Lower lobe of right lung (tissue), 2 donors: ENCODE results near the gene RRP1. TPM values are rescaled to one million over a fixed set of nuclear protein-coding genes. Genes with fewer than 3 reads are reported as not detected.

Experiments used
- ATAC-seq, 2 donors: fragments of 200-7000 bp; cut with Tn5 transposase; one replicate each; pipeline ENCODE4 v1.9.1; 2020 to 2022; ENCODE audit warnings: mild to moderate bottlenecking in 2 of 2, moderate library complexity in 2 of 2
- DNase-seq: peaks from one replicate; pipeline ENCODE4 v3.0.0-alpha.2; 2020
- H3K27ac ChIP-seq: fragments of 200-600 bp; one replicate; pipeline ENCODE4 v1.8.0; 2022
- H3K27me3 ChIP-seq: fragments of 200-600 bp; one replicate; pipeline ENCODE4 v1.8.0; 2022; ENCODE audit warnings: low read depth
- H3K36me3 ChIP-seq: fragments of 200-600 bp; one replicate; pipeline ENCODE4 v1.8.0; 2022; ENCODE audit warnings: mild to moderate bottlenecking
- H3K4me1 ChIP-seq: fragments of 200-600 bp; one replicate; pipeline ENCODE4 v1.8.0; 2022
- H3K4me3 ChIP-seq: fragments of 200-600 bp; one replicate; pipeline ENCODE4 v1.8.0; 2022; ENCODE audit warnings: mild to moderate bottlenecking
- H3K9me3 ChIP-seq: fragments of 200-600 bp; one replicate; pipeline ENCODE4 v1.8.0; 2022
- CTCF ChIP-seq: fragments of 200-600 bp; IDR thresholded peaks from one replicate; pipeline ENCODE4 v1.8.0; 2022; ENCODE audit warnings: antibody characterized with exemption, mild to moderate bottlenecking
- intact Hi-C: fragments of 100-400 bp; cut with DNase I; formaldehyde crosslinking; loops from one replicate; pipeline ENCODE4 v1.11.0; 2022
- total RNA-seq: library from RNA; stranded (reverse); fragmentation: NEBNext Ultra II Directional; extraction: Animal tissue kit (Norgen Biotek cat#: 25700); gene quantifications from one replicate; pipeline ENCODE4 v1.2.1, GENCODE V29; 2021
- donor health status: DM: no; HTN: yes; CAD: no; lungs with severe emphysema.

The RRP1 gene
- total RNA-seq, 1 donor from 2014 or later, result 13.6 TPM

GRCh38 chr21:43825242-43825935, 36.0 kb downstream of the RRP1 start:
- ATAC-seq (no peak), DNase-seq (no peak)
- peaks cover 22% of the 10 kb centered on the region for H3K27me3 ChIP-seq
- H3K36me3 ChIP-seq, result no peaks in the 10 kb centered on the region
- no peaks in the 10 kb centered on the region for H3K9me3 ChIP-seq
- TF ChIP-seq CTCF, result no peak
- H3K27ac ChIP-seq, result no peak overlapping the region
- H3K4me3 ChIP-seq, result no peak overlapping the region
- intact Hi-C loops, result no loop called here
- H3K4me1 ChIP-seq, result peaks cover 7% of the 10 kb centered on the region

GRCh38 chr21:43825936-43826622, 36.7 kb downstream of the RRP1 start:
- peaks cover 7% of the 10 kb centered on the region for H3K4me1 ChIP-seq
- ATAC-seq (peak; percentile 59 to 67), DNase-seq (peak; percentile 57)
- intact Hi-C loops, result no loop called here
- TF ChIP-seq CTCF, result peak; percentile 27
- H3K9me3 ChIP-seq, result no peaks in the 10 kb centered on the region
- H3K27ac ChIP-seq, result no peak overlapping the region
- H3K36me3 ChIP-seq, result no peaks in the 10 kb centered on the region
- peaks cover 24% of the 10 kb centered on the region for H3K27me3 ChIP-seq
- H3K4me3 ChIP-seq, result no peak overlapping the region

GRCh38 chr21:43826623-43826974, 37.2 kb downstream of the RRP1 start:
- ATAC-seq (peak; percentile 12 to 26), DNase-seq (no peak)
- H3K9me3 ChIP-seq, result no peaks in the 10 kb centered on the region
- H3K27me3 ChIP-seq, result peaks cover 24% of the 10 kb centered on the region
- no peak for TF ChIP-seq CTCF
- no peak overlapping the region for H3K27ac ChIP-seq
- no peak overlapping the region for H3K4me3 ChIP-seq
- peaks cover 7% of the 10 kb centered on the region for H3K4me1 ChIP-seq
- intact Hi-C loops, result no loop called here
- H3K36me3 ChIP-seq, result no peaks in the 10 kb centered on the region

GRCh38 chr21:43827015-43827611, 37.7 kb downstream of the RRP1 start:
- TF ChIP-seq CTCF, result no peak
- H3K4me3 ChIP-seq, result no peak overlapping the region
- ATAC-seq, result peak in 1 of 2 donors; percentile 10
- intact Hi-C loops, result no loop called here
- no peaks in the 10 kb centered on the region for H3K9me3 ChIP-seq
- H3K4me1 ChIP-seq, result peaks cover 7% of the 10 kb centered on the region
- H3K27ac ChIP-seq, result no peak overlapping the region
- H3K27me3 ChIP-seq, result peaks cover 24% of the 10 kb centered on the region
- no peaks in the 10 kb centered on the region for H3K36me3 ChIP-seq
- DNase-seq, result no peak

GRCh38 chr21:43829161-43829560, 39.8 kb downstream of the RRP1 start:
- Histone ChIP-seq H3K4me3 (no peak overlapping the region), H3K27me3 (peaks cover 24% of the 10 kb centered on the region), H3K9me3 (no peaks in the 10 kb centered on the region), H3K4me1 (peaks cover 8% of the 10 kb centered on the region), H3K36me3 (no peaks in the 10 kb centered on the region), H3K27ac (no peak overlapping the region)
- ATAC-seq, result no peak
- no peak for DNase-seq
- intact Hi-C loops, result no loop called here
- TF ChIP-seq CTCF, result no peak
